ENCODE measurements around the gene MOGAT3. TPM values are rescaled to one million over a fixed set of nuclear protein-coding genes. Genes with fewer than 3 reads are reported as not detected.

Gene MOGAT3
- total RNA-seq, 1 experiment from 2014 or later = 0.15 TPM

GRCh38 chr7:101172005-101172853 lies 28.6 kb downstream of the MOGAT3 start:
- H2AFZ ChIP-seq (ENCODE audit: low read length) = no peak overlapping the region
- Mint-ChIP-seq H3K27ac (peak overlapping the region in 1 of 3 experiments; percentile 24; a peak in 1 of 7 replicates), H3K36me3 (ENCODE audit: insufficient read depth in 1 of 3, low read depth in 3 of 3) (no peaks in the 10 kb centered on the region), H3K27me3 (ENCODE audit: low read depth) (peaks cover 100% of the 10 kb centered on the region), H3K9me3 (peaks cover 0 to 2% of the 10 kb centered on the region in 2 experiments; a peak in 2 of 5 replicates), H3K4me3 (peak overlapping the region; percentile 55 to 79), H3K4me1 (peaks cover 54 to 59% of the 10 kb centered on the region in 2 experiments)
- no peak overlapping the region for H4K91ac ChIP-seq (ENCODE audit: insufficient read length, low read depth, low read length)
- no peak overlapping the region for H3K23ac ChIP-seq (ENCODE audit: insufficient read length, low read depth, low read length)
- H4K20me1 ChIP-seq (ENCODE audit: control insufficient read depth, insufficient read depth, insufficient read length) = no peaks in the 10 kb centered on the region
- no peak overlapping the region for H3K27ac ChIP-seq (ENCODE audit: insufficient read length, low read depth, low read length)
- H3K79me1 ChIP-seq (ENCODE audit: insufficient read depth, low read depth, low read length, poor library complexity, severe bottlenecking) = no peaks in the 10 kb centered on the region
- no CpG with 5 or more reads among the region's 79 CpGs for WGBS (ENCODE audit: extremely low coverage, insufficient read length, low lambda C conversion rate)
- no peak overlapping the region for H2BK20ac ChIP-seq (ENCODE audit: low read depth, low read length, poor library complexity, severe bottlenecking)
- no peak overlapping the region for H4K5ac ChIP-seq (ENCODE audit: insufficient read length, low read depth, low read length)
- peaks cover 68% of the 10 kb centered on the region for H3K27me3 ChIP-seq (ENCODE audit: insufficient read depth, low read length)
- no peak overlapping the region for H4K8ac ChIP-seq (replicated peaks; ENCODE audit: insufficient read length, low read depth, low read length)
- H3K9me3 ChIP-seq (ENCODE audit: control insufficient read depth, low read depth, low read length) = no peaks in the 10 kb centered on the region
- H3T11ph ChIP-seq (ENCODE audit: low read length) = no peak overlapping the region
- no peak overlapping the region for H2BK120ac ChIP-seq (ENCODE audit: low read depth, low read length, poor library complexity, severe bottlenecking)
- peaks cover 40% of the 10 kb centered on the region for H3K23me2 ChIP-seq (ENCODE audit: insufficient read length, low read depth, low read length, poor library complexity, severe bottlenecking)
- H3K4me2 ChIP-seq (ENCODE audit: insufficient read depth, insufficient read length, low read length) = peak overlapping the region; percentile 68
- peaks cover 13% of the 10 kb centered on the region; the same call in 1 of the 2 replicates for H3K4me1 ChIP-seq (ENCODE audit: insufficient read depth, low read length)
- no peak overlapping the region for H2BK5ac ChIP-seq (ENCODE audit: insufficient read length, low read length)
- DNase-seq = peak; percentile 69
- H3K14ac ChIP-seq (ENCODE audit: insufficient read depth, low read length) = no peak overlapping the region
- no peak overlapping the region for H3K18ac ChIP-seq (ENCODE audit: insufficient read length, low read depth, low read length)
- H3K79me2 ChIP-seq (ENCODE audit: insufficient read depth, low read length) = no peaks in the 10 kb centered on the region
- no peak overlapping the region for H3K56ac ChIP-seq (ENCODE audit: insufficient read length, low read depth, low read length)
- H2AK5ac ChIP-seq (ENCODE audit: insufficient read length, low read length) = no peak overlapping the region
- no peak overlapping the region for H3K4ac ChIP-seq (ENCODE audit: low read depth, low read length)
- no peak for TF ChIP-seq CTCF (conservative IDR thresholded peaks at IDR 0.05)
- no peak overlapping the region for H3K9ac ChIP-seq (ENCODE audit: extremely low read depth, insufficient read length, low read length)
- no peak overlapping the region for H2BK12ac ChIP-seq (ENCODE audit: insufficient read length, low read depth, low read length)
- H2BK15ac ChIP-seq (ENCODE audit: low read depth, low read length) = no peak overlapping the region
